ENCODE data around the gene FAM83D. TPM values are rescaled to one million over a fixed set of nuclear protein-coding genes. Genes with fewer than 3 reads are reported as not detected.

The FAM83D gene
- total and polyA plus RNA-seq, 2 of the 4 experiments (the other 2 are of a cell fraction) = 20.4 to 26.4 TPM

GRCh38 chr20:38986663-38987062, 60.4 kb downstream of the FAM83D start:
- Histone ChIP-seq H3K56ac (ENCODE audit: extremely low read depth, insufficient read depth, low read length) (no peak overlapping the region), H2BK20ac (ENCODE audit: low read depth, low read length) (no peak overlapping the region), H2AK9ac (replicated peaks; ENCODE audit: low read depth, low read length, poor library complexity) (peak overlapping the region; percentile 7), H3K4me1 (ENCODE audit: control insufficient read depth, insufficient read depth, low read length) (peaks cover 7% of the 10 kb centered on the region; the same call in 1 of the 2 replicates), H3K27ac (ENCODE audit: insufficient read depth, low read length) (no peak overlapping the region), H3K23ac (ENCODE audit: low read depth, low read length) (0 out of 2 replicates have a peak overlapping the region, but pooled peaks have one; percentile 3), H3K79me1 (ENCODE audit: low read depth in 1 of 2, low read length in 2 of 2) (peaks cover 16 to 40% of the 10 kb centered on the region in 2 experiments), H4K8ac (ENCODE audit: low read depth in 2 of 2, low read length in 2 of 2) (no peak overlapping the region), H4K91ac (ENCODE audit: insufficient read depth, low read depth, low read length) (no peak overlapping the region), H2AK5ac (ENCODE audit: low read depth, low read length) (peak overlapping the region; percentile 70; the same call in 1 of the 2 replicates), H3K18ac (ENCODE audit: low read depth, low read length) (no peak overlapping the region; the same call in 1 of the 2 replicates), H3K9ac (ENCODE audit: low read depth, low read length) (no peak overlapping the region), H3K27me3 (ENCODE audit: control insufficient read depth, insufficient read depth, low read length) (no peaks in the 10 kb centered on the region), H4K20me1 (ENCODE audit: insufficient read depth, low read length) (peaks cover 7% of the 10 kb centered on the region; the same call in 1 of the 2 replicates), H3K9me3 (ENCODE audit: control insufficient read depth, insufficient read depth, low read length) (no peaks in the 10 kb centered on the region), H3K36me3 (ENCODE audit: control insufficient read depth, insufficient read depth, low read length) (peaks cover 2% of the 10 kb centered on the region; the same call in 1 of the 2 replicates), H3K4me3 (ENCODE audit: insufficient read depth, low read depth, low read length) (no peak overlapping the region), H3K14ac (replicated peaks; ENCODE audit: low read depth, low read length) (0 out of 2 replicates have a peak overlapping the region, but pooled peaks have one; percentile 26), H2BK15ac (ENCODE audit: low read depth, low read length) (peak overlapping the region; percentile 56; the same call in 2 of the 3 replicates), H3K9me1 (ENCODE audit: insufficient read depth, low read length) (peaks cover 9% of the 10 kb centered on the region), H2BK5ac (ENCODE audit: low read depth, low read length, poor library complexity, severe bottlenecking) (no peak overlapping the region), H3K4ac (ENCODE audit: low read depth, low read length) (peak overlapping the region; percentile 65; the same call in 1 of the 2 replicates), H2AFZ (replicated peaks; ENCODE audit: low read length, poor library complexity) (peak overlapping the region; percentile 24), H2BK120ac (ENCODE audit: low read depth, low read length) (no peak overlapping the region; the same call in 1 of the 2 replicates), H3K4me2 (ENCODE audit: low read depth, low read length) (no peak overlapping the region), H4K5ac (ENCODE audit: low read depth, low read length) (no peak overlapping the region)
- in situ Hi-C loops (cut with MboI; ENCODE audit: low sequenced_read_pairs) = no loop called here
- TF ChIP-seq SMC3 (IDR thresholded peaks at IDR 0.05; ENCODE audit: low read depth, low read length) (no peak), CEBPB (IDR thresholded peaks at IDR 0.05; ENCODE audit: low read depth, low read length) (no peak), FOS (IDR thresholded peaks at IDR 0.05; ENCODE audit: low read depth, low read length) (no peak), MAZ (IDR thresholded peaks at IDR 0.05; ENCODE audit: borderline replicate concordance, low read depth, low read length) (no peak), MAFK (IDR thresholded peaks at IDR 0.05; ENCODE audit: low read depth, low read length) (no peak), MXI1 (IDR thresholded peaks at IDR 0.05; ENCODE audit: borderline replicate concordance, low read depth, low read length) (no peak), CTCF (conservative IDR thresholded peaks at IDR 0.05; ENCODE audit: low read depth, low read length) (no peak), RCOR1 (IDR thresholded peaks at IDR 0.05; ENCODE audit: insufficient replicate concordance, low read length) (no peak), ELK1 (IDR thresholded peaks at IDR 0.05; ENCODE audit: borderline replicate concordance, low read depth, low read length) (no peak), CHD1 (IDR thresholded peaks at IDR 0.05; ENCODE audit: low read depth, low read length) (no peak), POLR2A (IDR thresholded peaks at IDR 0.05; ENCODE audit: low read depth, low read length) (no peak), RAD21 (IDR thresholded peaks at IDR 0.05; ENCODE audit: low read length) (no peak), RFX5 (IDR thresholded peaks at IDR 0.05; ENCODE audit: low read depth, low read length) (no peak), NFE2L2 (IDR thresholded peaks at IDR 0.05; ENCODE audit: low read depth, low read length) (no peak), BHLHE40 (IDR thresholded peaks at IDR 0.05; ENCODE audit: low read depth, low read length) (no peak)
- intact Hi-C loops (cut with micrococcal nuclease) = loop anchor here (10.0 kb wide), 1 partner anchor 48 kb away; no protein-coding TSS in a partner anchor
- WGBS, 2 experiments (ENCODE audit: extremely low coverage in 2 of 2, insufficient read length in 1 of 2) = no CpG with 5 or more reads among the region's 2 CpGs
- ChIA-PET POLR2A (ENCODE audit: unreplicated experiment) (no interaction called here), CTCF (interaction anchor here (0.5 kb wide), 1 partner anchor 47 kb away, joined by 5 read pairs; no protein-coding TSS in a partner anchor)
- DNase-seq (no peak), ATAC-seq (ENCODE audit: low read depth) (no peak)
- dilution Hi-C loops (cut with HindIII; ENCODE audit: low sequenced_read_pairs, unreplicated experiment) = no loop called here
- BruUV-seq (replicated peaks) = no TSS peak

Data from IMR-90 (cell line).